Pons (tissue), 1 donor: ENCODE results near the gene GFPT2.
"Not testable (repeated sequence)": the region's sequence is repeated elsewhere in the genome, so short reads cannot be mapped to it uniquely, and the experiment has no call there.

Experiments used
- DNase-seq: peaks from one replicate; pipeline ENCODE4 v3.0.0-alpha.2; 2016; ENCODE audit warnings: low spot score

The GFPT2 gene

GRCh38 chr5:180304016-180304292, 49.2 kb downstream of the GFPT2 start:
- no peak for DNase-seq

- DNase-seq = no peak
Observed at GRCh38 chr5:180303226-180304015, 49.7 kb downstream of the GFPT2 start.

- no peak for DNase-seq
Observed at GRCh38 chr5:180302256-180302655, 50.9 kb downstream of the GFPT2 start.

- DNase-seq = no peak
Observed at GRCh38 chr5:180301253-180301652, 51.9 kb downstream of the GFPT2 start.

GRCh38 chr5:180299526-180299925, 53.6 kb downstream of the GFPT2 start:
- DNase-seq = no peak

GRCh38 chr5:180299014-180299413, 54.1 kb downstream of the GFPT2 start:
- DNase-seq = not testable (repeated sequence)

- no peak for DNase-seq
Observed at GRCh38 chr5:180297587-180298282, 55.4 kb downstream of the GFPT2 start.

GRCh38 chr5:180296771-180297170, 56.4 kb downstream of the GFPT2 start:
- no peak for DNase-seq

- DNase-seq = no peak
Observed at GRCh38 chr5:180294913-180295555, 58.1 kb downstream of the GFPT2 start.

- no peak for DNase-seq
Observed at GRCh38 chr5:180294411-180294810, 58.7 kb downstream of the GFPT2 start.

GRCh38 chr5:180291943-180292831, 60.9 kb downstream of the GFPT2 start, which contains the start of gene MAPK9:
Gene MAPK9 (minus strand): TSS chr5:180292083. CDS start chr5:180280561, 11,522 bp downstream.
- peak; percentile 79 for DNase-seq

- DNase-seq = no peak
Observed at GRCh38 chr5:180291234-180291940, 61.7 kb downstream of the GFPT2 start.

- no peak for DNase-seq
Observed at GRCh38 chr5:180290568-180291233, 62.4 kb downstream of the GFPT2 start.

- DNase-seq = no peak
Observed at GRCh38 chr5:180289966-180290365, 63.2 kb downstream of the GFPT2 start.

- DNase-seq = no peak
Observed at GRCh38 chr5:180289433-180289832, 63.7 kb downstream of the GFPT2 start.

- no peak for DNase-seq
Observed at GRCh38 chr5:180287868-180288267, 65.3 kb downstream of the GFPT2 start.

GRCh38 chr5:180287404-180287803, 65.7 kb downstream of the GFPT2 start:
- no peak for DNase-seq

GRCh38 chr5:180284149-180284548, 69.0 kb downstream of the GFPT2 start:
- peak; percentile 86 for DNase-seq

GRCh38 chr5:180283026-180283615, 70.0 kb downstream of the GFPT2 start:
- no peak for DNase-seq

- DNase-seq = no peak
Observed at GRCh38 chr5:180282281-180282680, 70.9 kb downstream of the GFPT2 start.
